Bronchial epithelial cell (primary cell): ENCODE results near the gene B3GALNT2. TPM values are rescaled to one million over a fixed set of nuclear protein-coding genes. Genes with fewer than 3 reads are reported as not detected.

Experiments
- DNase-seq: peaks from one replicate; pipeline ENCODE4 v3.0.0-alpha.2; 2010; ENCODE audit warnings: low read depth
- FAIRE-seq: peaks from 2 replicates; lab custom pipeline; 2011; peaks lifted over from hg19 to GRCh38; lab: Jason Lieb, UNC
- H3K27me3 ChIP-seq: 2 replicates; pipeline ENCODE4 v1.5.1; 2011; ENCODE audit warnings: low read length; ENCODE audit not compliant: control insufficient read depth, insufficient read depth
- H3K36me3 ChIP-seq: 2 replicates; pipeline ENCODE4 v1.5.1; 2011; ENCODE audit warnings: low read length; ENCODE audit not compliant: control insufficient read depth, insufficient read depth
- H3K4me3 ChIP-seq: 2 replicates; pipeline ENCODE4 v1.5.1; 2011; ENCODE audit warnings: mild to moderate bottlenecking, low read depth, low read length, control low read depth
- total RNA-seq: library from RNA; depleted of rRNA; stranded (reverse); fragments of >200 nt; gene quantifications from 2 replicates; pipeline ENCODE4 v1.2.1, GENCODE V29; 2014
- TF ChIP-seq, protein P1 (sequence below): IDR thresholded peaks from 2 replicates; pipeline ENCODE4 v1.5.1; 2011; ENCODE audit warnings: mild to moderate bottlenecking, moderate library complexity, low read length, control low read depth, inconsistent platforms; ENCODE audit not compliant: insufficient read depth, severe bottlenecking

Gene B3GALNT2
- total RNA-seq, 1 donor from 2014 or later, result 80.3 TPM

DNA sequence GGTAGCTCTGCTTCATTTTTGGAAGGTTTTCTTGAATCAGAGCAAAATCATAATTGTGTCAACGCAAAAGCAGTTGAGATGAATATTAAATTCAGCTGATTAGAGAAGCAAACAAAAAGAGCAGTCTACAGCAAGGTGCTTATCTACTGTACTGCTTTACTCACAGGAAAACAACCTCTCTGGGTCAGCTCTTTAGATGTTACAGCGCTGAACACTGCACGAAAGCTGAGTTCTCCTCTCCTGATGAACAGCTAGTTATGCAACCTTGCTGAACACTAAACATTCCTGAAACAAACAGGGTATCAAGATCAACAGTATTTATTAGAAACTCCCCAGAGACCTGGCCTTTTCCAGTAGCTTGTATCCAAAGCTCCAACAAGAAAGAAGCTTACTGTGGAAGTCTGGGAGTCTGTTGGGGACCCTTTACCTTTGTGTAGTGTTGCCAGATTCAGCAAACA, 95.7 kb downstream of the B3GALNT2 start:
- TF ChIP-seq, protein P1, sequence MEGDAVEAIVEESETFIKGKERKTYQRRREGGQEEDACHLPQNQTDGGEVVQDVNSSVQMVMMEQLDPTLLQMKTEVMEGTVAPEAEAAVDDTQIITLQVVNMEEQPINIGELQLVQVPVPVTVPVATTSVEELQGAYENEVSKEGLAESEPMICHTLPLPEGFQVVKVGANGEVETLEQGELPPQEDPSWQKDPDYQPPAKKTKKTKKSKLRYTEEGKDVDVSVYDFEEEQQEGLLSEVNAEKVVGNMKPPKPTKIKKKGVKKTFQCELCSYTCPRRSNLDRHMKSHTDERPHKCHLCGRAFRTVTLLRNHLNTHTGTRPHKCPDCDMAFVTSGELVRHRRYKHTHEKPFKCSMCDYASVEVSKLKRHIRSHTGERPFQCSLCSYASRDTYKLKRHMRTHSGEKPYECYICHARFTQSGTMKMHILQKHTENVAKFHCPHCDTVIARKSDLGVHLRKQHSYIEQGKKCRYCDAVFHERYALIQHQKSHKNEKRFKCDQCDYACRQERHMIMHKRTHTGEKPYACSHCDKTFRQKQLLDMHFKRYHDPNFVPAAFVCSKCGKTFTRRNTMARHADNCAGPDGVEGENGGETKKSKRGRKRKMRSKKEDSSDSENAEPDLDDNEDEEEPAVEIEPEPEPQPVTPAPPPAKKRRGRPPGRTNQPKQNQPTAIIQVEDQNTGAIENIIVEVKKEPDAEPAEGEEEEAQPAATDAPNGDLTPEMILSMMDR, result no peak
- Histone ChIP-seq H3K4me3 (no peak overlapping the region), H3K36me3 (no peaks in the 10 kb centered on the region), H3K27me3 (no peaks in the 10 kb centered on the region)
- FAIRE-seq, result no peak
- DNase-seq, result no peak

DNA sequence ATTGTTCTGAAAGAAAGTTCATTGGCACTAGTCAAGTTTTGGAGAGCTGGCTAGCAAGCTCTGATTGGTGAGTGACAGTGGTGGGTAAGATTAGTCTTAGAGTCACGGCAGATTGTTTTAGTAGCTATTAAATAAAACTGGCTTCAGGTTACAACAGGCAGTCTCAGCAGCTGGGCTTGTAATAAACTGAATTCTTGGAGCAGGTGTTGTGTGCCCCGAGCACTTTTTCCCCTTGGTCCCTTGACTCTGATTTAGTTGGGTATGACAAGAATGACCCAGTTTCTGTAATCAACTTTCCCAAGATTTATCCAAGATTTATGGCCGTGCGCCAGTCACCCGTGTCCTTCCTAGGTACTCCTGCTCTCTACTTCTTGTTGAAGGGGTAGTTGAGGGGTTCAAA, 96.8 kb downstream of the B3GALNT2 start:
- Histone ChIP-seq H3K36me3 (no peaks in the 10 kb centered on the region), H3K27me3 (no peaks in the 10 kb centered on the region), H3K4me3 (no peak overlapping the region)
- TF ChIP-seq, protein P1, result no peak
- DNase-seq (no peak), FAIRE-seq (no peak)

DNA sequence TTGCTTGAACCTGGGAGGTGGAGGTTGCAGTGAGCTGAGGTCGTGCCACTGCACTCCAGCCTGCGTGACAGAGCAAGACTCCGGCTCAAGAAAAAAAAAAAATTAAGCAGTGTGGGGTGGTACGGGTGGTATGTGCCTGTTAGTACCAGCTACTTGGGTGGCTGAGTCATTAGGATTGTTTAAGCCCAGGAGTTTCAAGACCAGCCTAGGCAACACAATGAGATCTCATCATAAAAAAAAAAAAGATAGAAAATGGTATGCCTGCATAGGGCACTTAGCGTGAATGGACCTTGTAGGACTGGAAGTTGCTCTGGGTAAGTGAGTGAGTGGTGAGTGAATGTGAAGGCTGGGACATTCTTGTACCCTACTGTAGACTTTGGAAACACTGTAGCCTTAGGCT, 100.1 kb downstream of the B3GALNT2 start:
- H3K36me3 ChIP-seq, result no peaks in the 10 kb centered on the region
- no peaks in the 10 kb centered on the region for H3K27me3 ChIP-seq
- TF ChIP-seq, protein P1, result no peak
- no peak overlapping the region for H3K4me3 ChIP-seq
- DNase-seq (peak; percentile 92), FAIRE-seq (no peak)

- TF ChIP-seq, protein P1, result no peak
- H3K36me3 ChIP-seq, result no peaks in the 10 kb centered on the region
- FAIRE-seq, result no peak
- no peaks in the 10 kb centered on the region for H3K27me3 ChIP-seq
- no peak overlapping the region for H3K4me3 ChIP-seq
- peak; percentile 72 for DNase-seq
These were observed 100.7 kb downstream of the B3GALNT2 start for GRCh38 chr1:235403593-235403992.

DNA sequence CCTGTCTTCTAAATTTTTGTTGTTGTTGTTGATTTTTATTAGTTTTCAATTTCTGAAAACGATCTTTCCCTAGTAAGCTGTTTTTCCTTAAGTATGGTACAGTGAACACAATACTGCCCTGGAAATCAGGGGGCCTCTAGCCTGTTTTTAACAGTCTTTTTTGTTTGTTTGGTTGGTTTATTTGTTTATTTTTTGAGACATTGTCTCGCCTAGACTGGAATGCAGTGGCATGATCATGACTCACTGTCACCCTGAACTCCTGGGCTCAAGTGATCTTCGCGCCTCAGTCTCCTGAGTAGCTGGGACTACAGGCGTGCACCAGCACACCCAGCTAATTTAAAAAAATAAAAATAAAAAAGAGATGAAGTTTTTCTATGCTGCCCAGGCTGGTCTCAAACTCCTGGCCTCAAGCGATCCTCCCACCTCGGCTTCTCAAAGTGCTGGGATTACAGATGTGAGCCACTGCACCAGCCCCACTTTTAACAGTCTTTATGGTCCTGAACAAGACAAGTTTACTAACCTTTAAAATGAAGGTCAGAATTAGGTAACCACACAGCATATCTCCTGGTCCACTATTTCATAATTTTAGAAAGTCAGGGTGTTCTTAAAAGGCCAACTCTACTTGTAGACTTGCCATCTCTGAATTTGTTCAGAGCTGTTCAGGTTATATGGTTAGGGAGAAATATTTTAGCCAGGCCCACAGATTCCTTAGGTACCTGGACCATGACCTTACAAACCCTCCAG, 101.6 kb downstream of the B3GALNT2 start:
- FAIRE-seq, result no peak
- Histone ChIP-seq H3K36me3 (no peaks in the 10 kb centered on the region), H3K27me3 (no peaks in the 10 kb centered on the region), H3K4me3 (no peak overlapping the region)
- DNase-seq, result peak; percentile 28
- TF ChIP-seq, protein P1, result no peak
